Endothelial cell of umbilical vein (primary cell): ENCODE results near the gene CD5L.

ENCODE experiments used
- EZH2 ChIP-seq: IDR thresholded peaks from 2 replicates; pipeline ENCODE4 v1.6.1; 2012; ENCODE audit warnings: borderline replicate concordance, low read depth, mild to moderate bottlenecking, moderate library complexity, low read length, inconsistent platforms; ENCODE audit not compliant: severe bottlenecking
- POLR2A ChIP-seq: IDR thresholded peaks from 2 replicates; pipeline ENCODE4 v1.6.1; 2012; ENCODE audit warnings: low read depth, mild to moderate bottlenecking, control low read depth, low read length

- TF ChIP-seq EZH2 (no peak), POLR2A (no peak)
These were observed 41.6 kb downstream of the CD5L start for GRCh38 chr1:157799996-157800395.
